Neural cell (in vitro differentiated cells): Measurements from ENCODE around the gene NES. TPM values are rescaled to one million over a fixed set of nuclear protein-coding genes. Genes with fewer than 3 reads are reported as not detected.

Source experiments
- H2AFZ ChIP-seq: fragments of 200-600, 300-800 bp; sonication (generic), shearing (Covaris generic); 2 replicates; pipeline ENCODE4 v1.6.0; 2014; ENCODE audit warnings: low read depth, mild to moderate bottlenecking, antibody characterized with exemption, low read length, moderate library complexity
- H3F3A ChIP-seq: fragments of 200-600 bp; shearing (Covaris generic); 2 replicates; pipeline ENCODE4 v1.6.1; 2016; ENCODE audit warnings: mild to moderate bottlenecking, moderate library complexity, mixed read lengths, antibody characterized with exemption, low read length; ENCODE audit not compliant: insufficient read depth, poor library complexity, severe bottlenecking
- H3K27ac ChIP-seq: fragments of 200-600, 300-800 bp; sonication (generic), shearing (Covaris generic); 2 replicates; pipeline ENCODE4 v1.5.1; 2014; ENCODE audit warnings: mild to moderate bottlenecking, low read length, moderate library complexity
- H3K27me3 ChIP-seq: fragments of 300-800, 200-600 bp; sonication (generic), shearing (Covaris generic); 2 replicates; pipeline ENCODE4 v1.6.0; 2014; ENCODE audit warnings: mild to moderate bottlenecking, low read depth, low read length, moderate library complexity; ENCODE audit not compliant: insufficient read depth
- H3K36me3 ChIP-seq: fragments of 300-800, 200-600 bp; sonication (generic), shearing (Covaris generic); 2 replicates; pipeline ENCODE4 v1.5.1; 2014; ENCODE audit warnings: mild to moderate bottlenecking, antibody characterized with exemption, low read length, moderate library complexity; ENCODE audit not compliant: insufficient read depth
- H3K4me2 ChIP-seq: fragments of 300-800, 200-600 bp; sonication (generic), shearing (Covaris generic); 2 replicates; pipeline ENCODE4 v1.6.0; 2014; ENCODE audit warnings: mild to moderate bottlenecking, low read length
- H3K4me3 ChIP-seq: fragments of 300-800, 200-600 bp; sonication (generic), shearing (Covaris generic); 2 replicates; pipeline ENCODE4 v1.5.1; 2014; ENCODE audit warnings: mild to moderate bottlenecking, low read length, moderate library complexity
- H3K79me2 ChIP-seq: fragments of 200-600 bp; shearing (Covaris generic); replicated peaks from 2 replicates; pipeline ENCODE4 v1.6.0; 2014; ENCODE audit warnings: mild to moderate bottlenecking, low read length, moderate library complexity; ENCODE audit not compliant: insufficient read depth
- H3K9ac ChIP-seq: fragments of 300-800, 200-600 bp; sonication (generic), shearing (Covaris generic); 2 replicates; pipeline ENCODE4 v1.6.1; 2016; ENCODE audit warnings: mild to moderate bottlenecking, low read length, mixed read lengths
- H3K9me2 ChIP-seq: fragments of 200-600 bp; shearing (Covaris generic); 2 replicates; pipeline ENCODE4 v1.6.1; 2016; ENCODE audit warnings: mild to moderate bottlenecking, low read length, mixed read lengths; ENCODE audit not compliant: insufficient read depth
- H3K9me3 ChIP-seq: fragments of 200-600, 300-800 bp; sonication (generic), shearing (Covaris generic); 2 replicates; pipeline ENCODE4 v1.6.1; 2016; ENCODE audit warnings: mild to moderate bottlenecking, mixed run types, low read length, moderate library complexity, mixed read lengths
- H4K20me1 ChIP-seq: fragments of 200-600 bp; shearing (Covaris generic); 2 replicates; pipeline ENCODE4 v1.6.1; 2016; ENCODE audit warnings: mild to moderate bottlenecking, mixed run types; ENCODE audit not compliant: insufficient read depth
- CTCF ChIP-seq: fragments of 450-650 bp; IDR thresholded peaks from 2 replicates; pipeline ENCODE4 v1.5.1; 2014; ENCODE audit warnings: antibody characterized with exemption, mild to moderate bottlenecking, moderate library complexity; ENCODE audit not compliant: poor library complexity, severe bottlenecking
- EP300 ChIP-seq: fragments of 450-650 bp; conservative IDR thresholded peaks from 2 replicates; pipeline ENCODE4 v1.6.1; 2014; ENCODE audit warnings: antibody characterized with exemption, mild to moderate bottlenecking, moderate library complexity; ENCODE audit not compliant: poor library complexity, severe bottlenecking
- EZH2 ChIP-seq: fragments of 200-600, 300-800 bp; shearing (Covaris generic), sonication (generic); IDR thresholded peaks from 2 replicates; pipeline ENCODE4 v1.6.1; 2014; ENCODE audit warnings: antibody characterized with exemption, low read length, borderline replicate concordance, mild to moderate bottlenecking; ENCODE audit not compliant: insufficient read depth, poor library complexity, severe bottlenecking
- MXI1 ChIP-seq: fragments of 450-650 bp; conservative IDR thresholded peaks from 2 replicates; pipeline ENCODE4 v1.6.1; 2014; ENCODE audit warnings: antibody characterized with exemption, mild to moderate bottlenecking; ENCODE audit not compliant: poor library complexity, severe bottlenecking
- POLR2AphosphoS5 ChIP-seq: IDR thresholded peaks from 2 replicates; pipeline ENCODE4 v1.6.1; 2012
- RAD21 ChIP-seq: fragments of 450-650 bp; conservative IDR thresholded peaks from 2 replicates; pipeline ENCODE4 v1.6.1; 2014; ENCODE audit warnings: antibody characterized with exemption, mild to moderate bottlenecking, moderate library complexity
- REST ChIP-seq: IDR thresholded peaks from 2 replicates; pipeline ENCODE4 v1.6.1; 2012; ENCODE audit warnings: borderline replicate concordance
- SMC3 ChIP-seq: fragments of 450-650 bp; conservative IDR thresholded peaks from 2 replicates; pipeline ENCODE4 v1.6.1; 2014; ENCODE audit warnings: antibody characterized with exemption, mild to moderate bottlenecking, moderate library complexity; ENCODE audit not compliant: poor library complexity
- TAF1 ChIP-seq: IDR thresholded peaks from 2 replicates; pipeline ENCODE4 v1.6.1; 2012; ENCODE audit warnings: low read depth
- polyA plus RNA-seq: library from polyadenylated mRNA; depleted of rRNA; stranded (reverse); fragments of >200 nt; gene quantifications from 2 replicates; pipeline ENCODE4 v1.2.3, GENCODE V29; 2014

The NES gene
- polyA plus RNA-seq, 1 donor from 2014 or later: 9.9 TPM

- TF ChIP-seq RAD21 (no peak), REST (no peak), SMC3 (no peak), MXI1 (no peak), POLR2AphosphoS5 (no peak), CTCF (no peak), EZH2 (no peak), TAF1 (no peak)
- no peaks in the 10 kb centered on the region for H3K79me2 ChIP-seq
- no peak overlapping the region for H2AFZ ChIP-seq
- no peak overlapping the region for H3K9ac ChIP-seq
- H3K27ac ChIP-seq: no peak overlapping the region
- no peak overlapping the region for H3K4me2 ChIP-seq
- H3K9me3 ChIP-seq: no peaks in the 10 kb centered on the region
- H3K36me3 ChIP-seq: no peaks in the 10 kb centered on the region
- no peaks in the 10 kb centered on the region for H3K9me2 ChIP-seq
- no peaks in the 10 kb centered on the region for H4K20me1 ChIP-seq
- H3F3A ChIP-seq: no peaks in the 10 kb centered on the region
- H3K27me3 ChIP-seq: no peaks in the 10 kb centered on the region
- H3K4me3 ChIP-seq: peak overlapping the region; percentile 51
Measured at GRCh38 chr1:156689953-156690674, 12.9 kb upstream of the NES start.

GRCh38 chr1:156689035-156689952, 12.1 kb upstream of the NES start:
- H3K79me2 ChIP-seq: no peaks in the 10 kb centered on the region
- no peaks in the 10 kb centered on the region for H4K20me1 ChIP-seq
- H3K9ac ChIP-seq: no peak overlapping the region
- no peak overlapping the region for H3K27ac ChIP-seq
- no peaks in the 10 kb centered on the region for H3K27me3 ChIP-seq
- no peaks in the 10 kb centered on the region for H3F3A ChIP-seq
- no peak overlapping the region for H3K4me2 ChIP-seq
- TF ChIP-seq RAD21 (peak; percentile 94), MXI1 (no peak), EP300 (no peak), TAF1 (no peak), EZH2 (no peak), POLR2AphosphoS5 (no peak), REST (no peak), SMC3 (peak; percentile 91), CTCF (peak; percentile 96)
- no peaks in the 10 kb centered on the region for H3K9me3 ChIP-seq
- H3K9me2 ChIP-seq: no peaks in the 10 kb centered on the region
- H3K4me3 ChIP-seq: peak overlapping the region; percentile 51
- H3K36me3 ChIP-seq: no peaks in the 10 kb centered on the region
- H2AFZ ChIP-seq: no peak overlapping the region
